GM12891 (cell line): Measurements from ENCODE around the gene C12orf76.

Source experiments
- POLR2A ChIP-seq: IDR thresholded peaks from 2 replicates; pipeline ENCODE4 v1.6.1; 2011; ENCODE audit warnings: low read depth, low read length, control low read depth
- POLR2AphosphoS5 ChIP-seq: IDR thresholded peaks from 2 replicates; pipeline ENCODE4 v1.6.1; 2011; ENCODE audit warnings: low read depth, low read length, control low read depth
- TAF1 ChIP-seq: IDR thresholded peaks from 2 replicates; pipeline ENCODE4 v1.6.1; 2011; ENCODE audit warnings: low read depth, low read length, control low read depth

- TF ChIP-seq POLR2A = no peak
- TF ChIP-seq POLR2AphosphoS5 = no peak
- TF ChIP-seq TAF1 = no peak
Measured at GRCh38 chr12:110039085-110039807, 9.1 kb downstream of the C12orf76 start.
